GM21825 (cell line): ENCODE measurements around the gene MCC.

Experiments
- ATAC-seq: cut with Tn5 transposase; IDR thresholded peaks from one replicate; pipeline ENCODE4 v1.9.1; 2021; ENCODE audit warnings: mild to moderate bottlenecking, moderate library complexity; ENCODE audit not compliant: unreplicated experiment

The MCC gene

DNA sequence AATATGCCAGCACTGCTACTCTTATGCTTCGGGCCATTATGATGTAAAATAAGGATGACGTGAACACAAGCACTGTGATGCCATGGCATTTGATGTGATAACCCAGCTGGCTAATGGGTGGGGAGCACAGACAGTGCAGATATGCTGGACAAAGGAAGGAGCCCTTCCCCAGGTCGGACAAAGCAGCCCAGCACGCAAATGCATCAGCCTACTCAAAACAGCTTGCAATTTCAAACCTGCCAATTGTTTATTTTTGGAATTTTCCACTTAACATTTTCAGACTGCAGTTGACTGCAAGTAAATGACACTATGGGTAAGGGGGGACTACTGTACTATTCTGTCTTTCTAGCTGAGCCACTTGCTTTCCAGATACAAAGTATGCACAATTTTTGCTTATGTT lies 330.4 kb downstream of the MCC start:
- no peak for ATAC-seq

DNA sequence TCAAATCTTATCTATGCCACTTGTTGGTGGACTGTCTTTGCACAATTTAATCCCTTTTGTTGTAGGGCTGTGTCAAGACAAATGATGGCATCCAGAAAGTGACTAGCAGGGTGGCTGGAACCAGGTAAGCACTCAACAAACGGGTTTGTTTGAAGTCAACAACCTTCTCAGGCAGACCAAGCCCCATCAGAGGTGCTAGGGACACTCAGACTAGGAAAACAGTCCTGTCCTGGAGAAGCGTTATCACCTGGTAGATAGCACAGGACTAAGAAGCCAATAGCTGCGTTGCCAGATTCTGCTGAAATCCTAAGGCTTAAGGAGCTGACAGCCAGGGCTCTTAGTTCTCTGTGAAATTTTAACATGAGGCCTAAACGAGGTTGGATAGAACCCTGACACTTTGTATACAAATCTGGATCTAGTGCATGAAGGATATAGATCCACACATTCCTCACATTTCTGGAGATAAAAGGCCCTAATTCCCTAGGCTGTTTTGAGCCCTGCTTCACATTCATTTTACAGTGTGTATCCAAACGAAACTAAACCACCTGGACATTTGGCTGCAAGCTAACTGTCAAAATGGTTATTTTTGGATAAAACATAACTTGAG lies 331.9 kb downstream of the MCC start:
- ATAC-seq: no peak

DNA sequence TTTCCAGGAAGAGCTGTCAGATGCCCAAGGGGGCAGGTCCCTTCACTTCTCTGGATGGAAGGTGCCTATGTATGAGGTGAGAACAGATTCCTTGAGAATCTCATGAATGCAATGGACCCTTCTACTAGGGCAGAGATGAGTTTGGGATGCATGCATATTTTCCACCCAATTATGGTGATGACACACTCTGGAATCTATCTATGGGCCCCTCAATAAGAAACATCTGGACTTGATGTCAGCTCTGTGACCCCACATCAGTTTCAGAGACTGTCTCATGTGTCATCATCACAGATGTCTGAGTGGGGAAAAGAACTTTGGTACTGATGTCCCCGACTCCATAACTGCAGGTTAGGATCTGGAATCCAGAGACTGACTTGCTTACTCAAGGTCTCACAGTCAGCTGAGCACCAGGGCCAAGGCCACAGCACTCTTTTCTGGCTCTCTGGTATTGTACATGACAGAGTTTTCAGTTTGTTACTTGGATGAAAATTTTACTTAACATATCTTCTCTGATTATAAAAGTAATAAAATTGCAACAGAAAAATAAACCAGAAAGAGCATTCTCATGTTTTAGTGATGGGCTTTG lies 334.6 kb downstream of the MCC start:
- ATAC-seq: no peak

DNA sequence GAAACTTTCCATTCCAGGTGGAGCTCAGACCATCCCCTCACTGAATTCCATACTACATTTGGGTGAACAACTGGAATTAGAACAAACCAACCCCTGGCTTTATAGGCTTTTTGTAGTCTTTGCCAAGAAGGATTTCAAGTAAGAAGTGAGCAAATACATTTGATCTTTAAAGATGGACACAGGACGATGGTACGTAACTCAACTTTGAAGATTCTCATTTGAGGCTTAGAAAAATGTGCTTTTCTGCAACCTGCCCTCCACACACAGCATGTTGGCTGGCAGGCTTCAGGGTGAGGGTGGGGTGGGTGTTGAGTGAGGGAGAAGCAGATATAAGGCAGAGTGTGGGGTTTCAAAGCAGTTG lies 335.9 kb downstream of the MCC start:
- no peak for ATAC-seq

DNA sequence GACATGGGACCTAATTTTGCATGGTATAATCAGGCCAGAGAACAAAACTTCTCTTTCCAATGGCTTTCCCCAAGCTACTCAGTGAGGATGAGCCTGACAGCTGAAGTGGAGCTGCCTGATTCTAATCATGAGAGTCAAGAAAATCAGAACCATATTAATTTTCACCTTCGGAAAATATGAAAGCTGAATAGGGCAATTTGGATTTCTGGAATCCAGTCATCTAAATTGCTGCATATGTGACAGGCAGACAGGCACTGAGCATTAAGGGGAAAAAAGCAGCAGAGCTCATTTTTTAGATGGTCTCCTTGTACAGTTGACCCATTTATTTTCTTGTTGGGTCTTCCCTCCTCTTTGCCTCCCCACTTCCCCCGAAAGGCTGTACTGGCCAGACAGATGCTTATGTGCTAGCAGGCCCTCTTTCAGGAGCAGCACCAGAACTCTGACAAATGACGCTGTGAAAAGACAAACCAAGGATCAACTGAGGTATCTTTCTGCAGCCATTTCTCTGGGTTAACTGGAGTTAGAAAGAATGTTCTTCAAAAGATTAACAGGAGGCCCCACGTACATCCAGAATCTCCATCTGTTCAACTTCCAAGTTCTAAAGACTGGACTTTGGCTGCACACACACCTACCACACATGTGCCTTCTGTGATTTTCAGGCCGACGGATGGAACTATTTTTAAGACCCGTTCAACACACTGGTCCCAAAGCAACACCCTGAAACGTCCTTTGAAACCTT lies 336.4 kb downstream of the MCC start:
- ATAC-seq: no peak

DNA sequence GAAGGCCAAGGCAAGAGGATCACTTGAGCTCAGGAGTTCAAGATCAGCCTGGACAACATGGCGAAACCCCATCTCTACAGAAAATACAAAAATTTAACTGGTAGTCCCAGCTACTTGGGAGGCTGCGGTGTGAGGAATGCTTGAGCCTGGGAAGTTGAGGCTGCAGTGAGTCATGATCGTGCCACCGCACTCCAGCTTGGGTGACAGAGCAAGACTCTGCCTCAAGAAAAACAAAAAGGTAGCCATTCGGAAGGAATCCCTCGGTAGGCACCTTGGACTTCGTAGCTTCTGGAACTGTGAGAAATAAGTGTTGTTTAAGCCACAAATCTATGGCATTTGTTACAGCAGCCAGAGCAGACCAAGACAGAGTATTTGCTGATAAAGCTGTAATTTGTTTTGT lies 337.4 kb downstream of the MCC start:
- ATAC-seq: no peak

DNA sequence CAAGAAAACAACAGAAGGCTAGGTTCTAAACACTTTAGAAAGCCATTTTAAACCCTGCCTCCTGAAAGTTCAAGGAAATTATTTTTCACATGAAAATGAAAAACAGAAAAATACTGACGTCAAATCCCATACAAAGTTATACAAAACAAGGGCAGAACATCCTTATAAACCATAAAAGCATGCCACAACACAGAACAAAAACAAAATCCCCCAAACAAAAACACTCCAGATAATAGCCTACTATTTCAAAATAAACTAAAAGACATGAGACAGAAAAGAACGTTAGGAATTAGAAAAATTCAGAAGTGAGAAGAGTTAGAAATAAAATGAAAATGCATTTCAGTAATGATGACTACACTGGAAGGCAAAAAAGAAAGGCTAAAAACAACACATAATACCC lies 338.0 kb downstream of the MCC start:
- no peak for ATAC-seq

DNA sequence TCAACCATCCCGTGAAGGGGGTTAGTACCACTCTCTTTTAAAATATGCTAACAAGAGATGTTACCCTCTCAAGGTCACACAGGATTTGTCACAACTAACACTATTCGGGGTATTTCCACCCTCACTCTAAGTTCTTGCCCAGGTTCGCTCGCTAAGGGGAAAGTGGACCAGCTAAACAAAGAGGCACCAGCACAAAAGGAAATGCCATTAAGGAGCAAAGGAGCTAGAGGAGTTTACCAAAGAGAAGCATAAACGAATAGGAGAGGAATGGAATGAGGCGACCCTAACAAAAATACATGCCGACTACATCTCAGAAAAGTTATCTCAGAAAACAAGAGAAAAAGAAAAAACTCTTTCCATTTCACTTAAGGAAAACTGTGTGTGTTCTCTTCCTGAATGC lies 340.7 kb downstream of the MCC start:
- no peak for ATAC-seq

DNA sequence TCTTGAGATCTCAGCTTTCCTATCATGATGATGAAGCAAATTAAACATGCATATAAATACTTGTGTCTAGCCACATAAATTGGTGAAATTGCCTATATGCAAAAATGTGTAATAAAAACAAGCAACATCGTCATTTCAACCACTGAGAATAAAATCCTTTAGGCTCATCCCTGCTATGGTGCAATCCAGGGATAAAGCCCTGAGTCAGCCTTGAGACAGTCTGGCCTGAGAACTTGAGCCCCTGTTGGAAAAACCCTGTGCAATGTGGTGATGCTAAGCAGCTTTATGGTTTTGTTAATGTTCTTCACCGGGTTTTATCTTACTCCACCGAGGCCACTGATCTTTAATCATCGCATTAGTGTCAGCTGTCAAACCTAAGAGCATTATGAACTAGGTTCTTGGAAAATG lies 341.1 kb downstream of the MCC start:
- no peak for ATAC-seq

DNA sequence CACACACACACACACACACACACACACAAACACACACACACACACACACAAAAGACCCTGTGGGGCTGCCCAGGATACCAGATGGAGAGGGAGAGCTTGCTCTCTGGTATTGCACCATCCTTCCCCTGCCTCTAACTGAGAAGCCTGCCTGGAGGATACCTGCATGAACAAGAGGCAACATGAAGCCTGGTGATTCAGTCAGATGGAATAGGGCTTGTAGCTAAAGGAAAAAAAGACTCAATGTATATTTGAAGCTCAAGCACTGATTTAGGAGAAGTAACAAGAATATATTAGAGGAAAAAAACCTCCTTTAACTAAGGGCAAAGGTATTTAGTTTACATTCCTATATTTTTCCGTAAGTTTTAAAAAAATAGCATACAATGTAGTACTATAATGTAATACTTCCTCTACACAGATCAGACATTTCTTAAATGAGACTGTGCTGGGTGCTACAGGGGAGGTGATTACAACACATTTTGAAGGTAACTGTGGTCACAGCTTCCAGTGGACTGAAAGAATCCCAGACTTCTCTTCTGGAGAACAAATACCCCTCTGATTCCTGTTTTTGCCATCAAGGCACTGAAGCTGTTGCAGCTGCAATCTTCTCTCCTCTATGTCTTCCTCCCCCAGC lies 342.4 kb downstream of the MCC start:
- ATAC-seq: no peak

DNA sequence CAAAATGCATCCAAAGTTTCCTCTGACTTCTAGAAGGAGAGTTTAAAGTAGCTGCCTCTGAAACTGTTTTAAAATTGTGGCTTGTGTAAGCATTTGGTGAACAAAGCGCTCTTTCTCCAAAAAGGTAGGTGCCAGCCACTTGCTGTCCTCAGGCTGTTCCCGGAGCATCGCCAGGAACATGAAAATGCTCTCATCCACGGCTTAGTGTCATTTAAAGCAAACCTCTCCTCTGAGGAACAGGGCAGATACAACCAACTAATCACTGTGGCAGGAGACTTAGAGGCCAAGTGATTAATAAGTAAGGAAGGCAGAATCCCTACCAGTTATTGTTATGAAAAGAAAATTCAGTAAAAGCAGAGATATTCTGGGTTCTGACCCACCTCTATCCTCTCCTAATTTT lies 346.1 kb downstream of the MCC start:
- no peak for ATAC-seq

DNA sequence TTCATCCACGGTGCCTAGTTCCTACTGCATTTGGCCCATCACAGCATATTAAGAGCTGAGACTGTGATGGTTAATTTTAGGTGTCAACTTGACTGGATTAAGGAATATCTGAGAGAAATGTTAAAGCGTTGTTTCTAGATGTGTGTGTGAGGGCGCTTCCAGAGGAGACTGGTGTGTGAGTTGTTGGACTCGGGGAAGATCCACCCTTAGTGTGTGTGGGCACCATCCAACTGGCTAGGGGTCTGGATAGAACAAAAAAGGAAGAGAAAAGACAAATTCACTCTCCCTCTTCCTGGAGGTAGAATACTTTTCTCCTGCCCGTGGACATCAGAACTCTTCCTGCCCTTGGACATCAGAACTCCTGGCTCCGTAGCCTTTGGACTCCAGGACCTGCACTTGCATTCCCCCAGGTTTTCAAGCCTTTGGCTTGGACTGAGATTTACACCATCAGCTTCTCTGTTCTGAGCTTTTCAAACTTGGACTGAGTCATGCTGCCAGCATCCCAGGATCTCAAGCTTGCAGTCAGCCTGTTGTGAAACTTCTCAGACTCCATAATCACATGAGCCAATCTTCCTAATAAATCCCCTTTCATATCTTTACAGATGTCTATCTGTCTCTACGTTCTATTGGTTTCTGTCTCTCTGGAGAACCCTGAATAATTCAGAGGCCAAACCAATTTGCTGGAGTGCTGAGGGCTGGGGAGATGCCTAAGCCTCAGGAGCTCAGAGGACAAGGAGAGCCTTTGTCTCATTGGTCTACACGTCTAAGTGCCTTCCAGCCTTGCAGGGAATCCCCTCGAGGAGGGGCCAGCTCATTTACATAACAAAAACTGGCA lies 347.2 kb downstream of the MCC start:
- no peak for ATAC-seq

DNA sequence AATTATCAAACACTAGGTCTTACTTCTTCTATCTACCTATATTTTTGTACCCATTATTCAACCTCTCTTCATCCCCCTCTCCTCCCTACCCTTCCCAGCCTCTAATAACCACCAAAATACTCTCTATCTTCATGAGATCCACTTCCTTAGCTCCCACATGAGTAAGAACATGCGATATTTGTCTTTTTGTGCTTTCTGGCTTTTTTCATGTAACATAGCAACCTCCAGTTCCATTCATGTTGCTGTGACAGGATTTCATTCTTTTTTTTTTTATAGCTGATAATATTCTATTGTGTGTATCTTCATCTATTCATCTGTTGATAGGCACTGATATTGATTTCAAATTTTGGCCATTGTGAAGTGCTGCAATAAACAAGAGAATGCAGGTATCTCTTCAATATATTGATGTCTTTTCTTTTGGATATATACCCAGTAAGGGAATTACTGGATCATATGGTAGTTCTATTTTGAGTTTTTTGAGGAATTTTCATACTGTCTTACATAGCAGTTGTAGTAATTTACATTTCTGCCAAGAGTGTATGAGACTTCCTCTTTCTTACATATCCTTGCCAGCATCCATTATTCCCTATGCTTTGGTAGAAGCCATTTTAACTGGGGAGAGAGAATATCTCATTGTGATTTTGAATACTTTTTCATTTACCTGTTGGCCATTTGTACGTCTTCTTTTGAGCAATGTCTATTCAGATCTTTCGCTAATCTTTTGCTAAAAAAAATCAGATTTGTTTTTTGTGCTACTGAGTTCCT lies 354.9 kb downstream of the MCC start:
- no peak for ATAC-seq

DNA sequence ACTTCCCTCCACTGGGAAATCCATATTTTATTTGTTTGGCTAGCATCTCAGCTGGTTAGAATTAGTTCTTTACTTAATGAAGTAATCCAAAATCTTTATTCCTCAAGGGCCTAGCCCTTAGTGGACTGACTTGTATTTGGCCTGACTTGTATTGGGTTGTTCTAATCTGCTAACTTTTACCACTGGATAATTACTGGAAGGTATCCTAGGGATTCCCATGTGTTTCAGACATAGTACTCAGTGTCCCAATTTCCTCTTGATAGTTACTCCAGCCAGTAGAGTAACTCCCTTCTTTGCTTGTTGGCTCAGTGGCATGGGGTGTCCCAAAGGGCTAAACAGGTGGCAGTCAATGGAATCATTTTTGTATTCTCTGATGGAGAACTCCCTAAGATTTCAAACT lies 355.7 kb downstream of the MCC start:
- no peak for ATAC-seq

DNA sequence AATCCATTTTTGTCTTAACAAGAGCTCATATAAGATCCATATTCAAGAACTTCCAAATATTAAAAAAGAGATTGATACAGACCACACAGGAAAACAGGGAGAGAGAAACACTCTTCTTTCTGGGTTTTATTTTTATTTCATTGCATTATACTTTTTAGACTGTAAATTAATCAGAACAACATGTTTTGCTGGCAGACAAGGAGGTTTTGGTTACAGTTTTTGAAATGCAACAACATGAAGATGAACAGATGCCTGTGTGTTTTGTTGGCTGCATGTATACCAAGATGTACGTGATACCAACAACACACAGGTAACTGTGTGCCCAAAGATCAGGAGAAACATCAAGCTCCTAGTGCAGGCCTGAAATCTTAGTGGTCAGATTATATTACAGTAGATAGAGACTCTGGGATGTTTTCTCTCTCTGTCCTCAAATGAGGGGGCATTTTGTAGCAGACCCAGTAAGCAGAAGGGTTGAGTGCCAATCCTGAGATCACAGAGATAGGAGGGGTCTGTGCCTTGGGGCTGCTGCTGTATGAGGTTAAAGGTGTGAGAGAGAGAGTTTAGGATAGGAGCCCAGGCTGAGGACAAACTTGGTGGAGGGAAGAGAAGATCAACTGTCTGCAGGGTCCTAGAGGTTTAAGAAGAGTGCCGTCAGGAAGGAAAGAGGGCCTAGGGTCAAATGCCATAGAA lies 359.5 kb downstream of the MCC start:
- no peak for ATAC-seq

DNA sequence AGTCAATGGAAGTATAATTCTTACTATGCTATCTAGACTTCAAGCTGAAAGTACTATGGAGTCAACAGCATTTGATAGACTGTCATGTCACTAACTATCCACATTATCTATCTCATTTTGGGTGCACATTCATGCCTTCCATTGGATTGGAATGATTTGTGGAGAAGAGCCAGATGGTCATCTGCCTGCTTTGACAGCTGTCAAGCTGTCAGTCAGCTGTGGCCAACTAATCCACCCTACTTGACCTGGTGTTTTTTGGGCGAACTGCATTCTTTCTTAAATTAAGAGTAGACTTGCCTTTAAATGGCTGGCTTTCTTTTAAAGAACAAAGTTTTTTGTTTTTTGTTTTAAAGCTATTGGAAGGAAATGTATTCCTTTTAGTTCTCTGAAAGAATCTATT lies 360.2 kb downstream of the MCC start:
- ATAC-seq: no peak

DNA sequence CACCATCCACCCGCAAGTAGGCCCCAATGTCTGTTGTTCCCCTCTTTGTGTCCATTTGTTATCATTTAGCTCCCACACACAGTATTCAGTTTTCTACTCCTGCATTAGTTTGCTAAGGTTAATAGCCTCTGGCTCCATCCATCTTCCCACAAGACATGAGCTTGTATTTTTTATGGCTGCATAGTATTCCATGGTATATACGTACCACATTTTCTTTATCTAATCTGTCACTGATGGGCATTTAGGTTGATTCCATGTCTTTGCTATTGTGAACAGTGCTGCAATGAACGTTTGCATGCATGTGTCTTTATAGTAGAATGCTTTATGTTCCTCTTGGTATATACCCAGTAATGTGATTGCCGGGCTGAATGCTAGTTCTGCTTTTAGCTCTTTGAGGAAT lies 361.2 kb downstream of the MCC start:
- no peak for ATAC-seq

DNA sequence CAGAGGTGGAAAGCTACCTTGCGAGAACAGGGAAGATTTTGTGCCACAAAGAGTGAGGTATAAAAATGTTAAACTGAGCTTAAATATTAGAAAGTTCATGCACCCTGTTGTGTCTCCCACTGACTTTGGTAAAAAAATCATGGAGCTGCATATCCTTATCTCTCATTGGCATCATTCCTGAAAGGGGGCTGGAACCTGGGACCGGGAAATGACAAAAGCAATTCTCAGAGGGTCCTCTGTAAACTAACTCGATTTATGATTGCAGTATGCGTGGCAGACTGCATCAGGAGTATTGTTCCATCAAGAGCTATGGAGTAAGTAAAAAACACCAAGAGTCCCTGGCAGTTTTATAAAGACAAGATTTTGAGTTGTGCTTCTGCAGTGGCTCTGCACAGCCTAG lies 362.9 kb downstream of the MCC start:
- no peak for ATAC-seq

DNA sequence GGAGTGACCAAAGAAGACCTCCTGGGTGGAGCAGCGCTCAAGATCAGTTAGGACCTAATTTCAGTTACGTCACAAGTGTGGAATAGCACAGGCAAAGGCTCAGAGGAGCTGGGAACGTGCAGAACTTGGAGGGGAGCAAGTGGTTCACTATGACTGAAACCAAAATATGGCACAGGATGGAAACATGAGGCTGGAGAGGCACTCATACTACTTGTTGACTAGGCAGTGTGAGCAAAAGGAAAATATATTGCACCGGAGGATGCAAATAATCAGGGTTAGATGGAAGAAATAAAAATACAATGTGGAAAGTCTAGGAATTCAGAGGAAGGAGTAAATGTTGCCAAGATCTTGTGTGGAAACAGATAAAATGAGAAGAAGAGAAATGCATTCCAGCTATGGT lies 363.3 kb downstream of the MCC start:
- ATAC-seq: no peak

DNA sequence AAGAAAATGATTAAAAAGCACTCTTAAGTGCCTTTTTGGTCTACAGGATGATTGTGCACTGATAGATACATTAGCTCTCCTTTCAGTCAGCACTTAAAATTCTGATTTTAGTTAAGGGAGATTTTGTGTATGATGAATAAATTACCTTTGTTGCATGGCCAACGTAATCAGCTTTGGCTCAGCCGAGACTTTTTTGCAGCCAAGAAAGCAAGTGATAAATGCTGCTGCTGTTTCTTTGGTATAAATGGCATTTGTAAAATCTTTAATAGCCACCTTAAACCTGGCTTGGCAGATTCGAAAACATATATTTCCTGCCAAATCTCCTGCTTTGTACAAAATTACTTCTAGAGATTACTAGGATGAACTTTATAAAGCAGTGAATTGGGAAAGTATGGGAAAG lies 364.0 kb downstream of the MCC start:
- ATAC-seq: no peak
